Brain microvascular endothelial cell (primary cell): ENCODE data around the gene FGD6.
A peak's percentile ranks its signal among the peaks of the same experiment; 100 is the strongest.

Experiments
- DNase-seq: peaks from one replicate; pipeline ENCODE4 v3.0.0-alpha.2; 2020
- H3K27ac ChIP-seq: fragments of 250-450 bp; sonication (Bioruptor Pico); 2 replicates; pipeline ENCODE4 v1.5.1; 2020; ENCODE audit warnings: mild to moderate bottlenecking, moderate library complexity
- H3K27me3 ChIP-seq: fragments of 250-450 bp; sonication (Bioruptor Pico); replicated peaks from 2 replicates; pipeline ENCODE4 v1.5.1; 2020; ENCODE audit warnings: mild to moderate bottlenecking
- H3K36me3 ChIP-seq: fragments of 250-450 bp; sonication (Bioruptor Pico); replicated peaks from 2 replicates; pipeline ENCODE4 v1.5.1; 2020; ENCODE audit warnings: mild to moderate bottlenecking
- H3K4me3 ChIP-seq: 2 replicates; pipeline ENCODE4 v1.5.1; 2011; ENCODE audit warnings: low read depth, mild to moderate bottlenecking, control low read depth, low read length, moderate library complexity
- in situ Hi-C: cut with HindIII; loops from 2 replicates; pipeline ENCODE4 v1.10.0; 2017; ENCODE audit warnings: low sequenced_read_pairs, low pct_ligation_motif_present
- TF ChIP-seq, protein P1 (sequence below): IDR thresholded peaks from 2 replicates; pipeline ENCODE4 v1.5.1; 2011; ENCODE audit warnings: low read depth, mild to moderate bottlenecking, moderate library complexity, low read length, control low read depth, inconsistent platforms; ENCODE audit errors: missing control alignments

Gene FGD6

DNA sequence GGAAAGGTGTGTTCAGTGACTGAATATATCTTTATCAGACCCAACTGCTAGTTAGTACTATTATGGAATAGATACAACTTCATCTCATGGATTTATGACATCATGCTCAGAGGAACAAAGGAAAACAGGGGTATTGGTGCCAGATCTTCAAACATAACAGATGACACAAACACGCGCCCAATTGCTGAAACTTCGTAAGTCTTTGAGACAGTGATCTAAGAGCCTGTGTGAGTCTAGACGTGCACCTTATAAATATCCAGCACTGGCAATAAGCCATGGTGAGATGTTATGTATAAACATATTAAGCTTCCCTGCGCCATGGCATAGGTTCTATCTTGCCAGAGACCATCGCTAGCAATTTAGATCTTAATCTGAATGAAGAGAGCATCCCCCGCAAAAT, 101.6 kb downstream of the FGD6 start:
- H3K27ac ChIP-seq: no peak overlapping the region
- H3K36me3 ChIP-seq: peaks cover 9% of the 10 kb centered on the region
- H3K4me3 ChIP-seq: no peak overlapping the region
- H3K27me3 ChIP-seq: no peaks in the 10 kb centered on the region
- TF ChIP-seq, protein P1, sequence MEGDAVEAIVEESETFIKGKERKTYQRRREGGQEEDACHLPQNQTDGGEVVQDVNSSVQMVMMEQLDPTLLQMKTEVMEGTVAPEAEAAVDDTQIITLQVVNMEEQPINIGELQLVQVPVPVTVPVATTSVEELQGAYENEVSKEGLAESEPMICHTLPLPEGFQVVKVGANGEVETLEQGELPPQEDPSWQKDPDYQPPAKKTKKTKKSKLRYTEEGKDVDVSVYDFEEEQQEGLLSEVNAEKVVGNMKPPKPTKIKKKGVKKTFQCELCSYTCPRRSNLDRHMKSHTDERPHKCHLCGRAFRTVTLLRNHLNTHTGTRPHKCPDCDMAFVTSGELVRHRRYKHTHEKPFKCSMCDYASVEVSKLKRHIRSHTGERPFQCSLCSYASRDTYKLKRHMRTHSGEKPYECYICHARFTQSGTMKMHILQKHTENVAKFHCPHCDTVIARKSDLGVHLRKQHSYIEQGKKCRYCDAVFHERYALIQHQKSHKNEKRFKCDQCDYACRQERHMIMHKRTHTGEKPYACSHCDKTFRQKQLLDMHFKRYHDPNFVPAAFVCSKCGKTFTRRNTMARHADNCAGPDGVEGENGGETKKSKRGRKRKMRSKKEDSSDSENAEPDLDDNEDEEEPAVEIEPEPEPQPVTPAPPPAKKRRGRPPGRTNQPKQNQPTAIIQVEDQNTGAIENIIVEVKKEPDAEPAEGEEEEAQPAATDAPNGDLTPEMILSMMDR: no peak
- no peak for DNase-seq
- in situ Hi-C loops: no loop called here

- Histone ChIP-seq H3K4me3 (no peak overlapping the region), H3K27ac (no peak overlapping the region), H3K36me3 (peaks cover 11% of the 10 kb centered on the region), H3K27me3 (no peaks in the 10 kb centered on the region)
- TF ChIP-seq, protein P1: no peak
- DNase-seq: peak; percentile 17
- in situ Hi-C loops: no loop called here
Measured at GRCh38 chr12:95114766-95115405, 102.4 kb downstream of the FGD6 start.

- no peak for DNase-seq
- TF ChIP-seq, protein P1: no peak
- Histone ChIP-seq H3K27ac (no peak overlapping the region), H3K27me3 (no peaks in the 10 kb centered on the region), H3K4me3 (no peak overlapping the region), H3K36me3 (peaks cover 30% of the 10 kb centered on the region)
- in situ Hi-C loops: no loop called here
Measured at GRCh38 chr12:95107362-95107761, 109.9 kb downstream of the FGD6 start.

DNA sequence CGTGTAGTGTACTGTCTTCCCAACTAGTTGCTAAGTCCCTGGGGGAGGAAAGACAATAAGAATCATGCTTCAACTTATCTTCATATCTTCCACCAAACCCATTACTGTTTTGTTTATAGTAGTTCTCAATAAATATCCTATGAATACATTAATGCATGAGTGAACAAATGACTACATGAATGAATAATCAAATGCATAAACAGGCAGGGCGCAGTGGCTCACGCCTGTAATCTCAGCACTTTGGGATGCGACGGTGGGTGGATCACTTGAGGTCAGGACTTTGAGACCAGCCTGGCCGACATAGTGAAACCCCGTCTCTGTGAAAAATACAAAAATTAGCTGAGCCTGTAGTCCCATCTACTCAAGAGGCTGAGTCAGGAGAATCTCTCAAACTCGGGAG, 111.7 kb downstream of the FGD6 start:
- H3K36me3 ChIP-seq: peaks cover 26% of the 10 kb centered on the region
- DNase-seq: no peak
- H3K27ac ChIP-seq: no peak overlapping the region
- in situ Hi-C loops: no loop called here
- H3K4me3 ChIP-seq: no peak overlapping the region
- no peaks in the 10 kb centered on the region for H3K27me3 ChIP-seq
- TF ChIP-seq, protein P1: no peak

DNA sequence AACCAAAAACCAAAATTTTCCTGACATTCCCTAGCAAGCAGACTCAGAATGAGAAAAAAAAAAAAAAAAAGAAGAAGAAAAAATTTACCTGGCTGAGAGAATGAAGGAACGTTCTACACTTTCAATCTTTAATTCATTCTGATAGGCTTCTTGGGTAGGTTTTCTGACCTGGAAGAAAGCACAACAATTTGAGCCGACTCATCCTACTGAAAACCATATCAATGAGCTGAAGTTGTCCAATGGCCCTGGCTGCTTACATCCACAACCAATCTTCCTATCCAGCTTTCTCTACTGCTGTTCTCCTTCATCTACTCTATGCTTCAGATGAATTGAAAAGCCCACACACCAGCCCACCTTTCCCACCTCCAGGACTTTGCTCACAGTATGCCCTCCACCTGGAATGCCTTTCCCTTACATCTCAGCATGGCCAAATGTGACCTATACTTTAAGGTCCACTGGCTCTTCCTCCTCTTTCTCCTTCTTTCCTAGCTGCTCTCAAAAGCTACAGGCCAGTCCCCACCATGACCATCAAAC, 112.3 kb downstream of the FGD6 start:
- in situ Hi-C loops: no loop called here
- TF ChIP-seq, protein P1: no peak

More for the DNA sequence above, 112.3 kb downstream of the FGD6 start:
- no peak for DNase-seq
- H3K4me3 ChIP-seq: no peak overlapping the region
- no peak overlapping the region for H3K27ac ChIP-seq
- no peaks in the 10 kb centered on the region for H3K27me3 ChIP-seq
- peaks cover 24% of the 10 kb centered on the region for H3K36me3 ChIP-seq
